ENCODE measurements around the gene ATM. TPM values are rescaled to one million over a fixed set of nuclear protein-coding genes. Genes with fewer than 3 reads are reported as not detected.

Gene ATM
- total RNA-seq, 2 donors from 2014 or later = 60.9 to 63.0 TPM

DNA sequence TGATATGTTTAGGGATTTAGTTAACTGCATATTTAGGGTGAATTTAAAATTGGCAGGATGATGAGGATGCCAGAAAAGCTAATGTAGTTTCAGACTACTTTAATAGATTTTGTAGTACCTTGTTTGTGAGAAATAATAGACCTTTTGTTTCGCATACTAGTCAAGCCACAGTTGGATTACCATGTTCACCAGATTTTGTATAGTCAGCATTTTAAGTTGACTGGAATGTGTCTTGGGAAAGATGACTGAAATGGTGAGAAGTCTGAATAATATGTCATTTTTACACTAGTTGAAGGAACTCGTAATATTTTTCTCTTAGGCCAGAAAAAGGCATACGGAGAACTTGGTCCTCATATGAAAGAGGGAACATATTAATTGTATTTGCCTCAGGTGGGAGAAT lies 23.4 kb downstream of the ATM start:
- WGBS, 2 experiments (ENCODE audit: insufficient coverage in 1 of 2, insufficient read length in 1 of 2) = 83 to 88% methylated on average over 3 of the region's 3 CpGs
- Mint-ChIP-seq H3K27ac (no peak overlapping the region), H3K36me3 (ENCODE audit: low read depth) (peaks cover 42% of the 10 kb centered on the region), H3K4me1 (no peaks in the 10 kb centered on the region), H3K4me3 (no peak overlapping the region), H3K9me3 (no peaks in the 10 kb centered on the region), H3K27me3 (ENCODE audit: insufficient read depth) (no peaks in the 10 kb centered on the region)
- H3K4me3 ChIP-seq (ENCODE audit: low read length) = no peak overlapping the region
- H3K36me3 ChIP-seq (ENCODE audit: control insufficient read depth, insufficient read depth, low read length) = peaks cover 44% of the 10 kb centered on the region
- H3K4me1 ChIP-seq (ENCODE audit: control insufficient read depth, insufficient read depth, low read length) = no peaks in the 10 kb centered on the region
- no peak for DNase-seq
- H3K9ac ChIP-seq (ENCODE audit: extremely low read depth, low read length, poor library complexity, severe bottlenecking) = no peak overlapping the region
- H3K27me3 ChIP-seq (ENCODE audit: control insufficient read depth, insufficient read depth, low read length, poor library complexity, severe bottlenecking) = no peaks in the 10 kb centered on the region
- no peaks in the 10 kb centered on the region for H3K9me3 ChIP-seq (ENCODE audit: control insufficient read depth, low read length)
- no peak overlapping the region for H3K27ac ChIP-seq (ENCODE audit: low read depth, low read length)
- TF ChIP-seq, protein P1, sequence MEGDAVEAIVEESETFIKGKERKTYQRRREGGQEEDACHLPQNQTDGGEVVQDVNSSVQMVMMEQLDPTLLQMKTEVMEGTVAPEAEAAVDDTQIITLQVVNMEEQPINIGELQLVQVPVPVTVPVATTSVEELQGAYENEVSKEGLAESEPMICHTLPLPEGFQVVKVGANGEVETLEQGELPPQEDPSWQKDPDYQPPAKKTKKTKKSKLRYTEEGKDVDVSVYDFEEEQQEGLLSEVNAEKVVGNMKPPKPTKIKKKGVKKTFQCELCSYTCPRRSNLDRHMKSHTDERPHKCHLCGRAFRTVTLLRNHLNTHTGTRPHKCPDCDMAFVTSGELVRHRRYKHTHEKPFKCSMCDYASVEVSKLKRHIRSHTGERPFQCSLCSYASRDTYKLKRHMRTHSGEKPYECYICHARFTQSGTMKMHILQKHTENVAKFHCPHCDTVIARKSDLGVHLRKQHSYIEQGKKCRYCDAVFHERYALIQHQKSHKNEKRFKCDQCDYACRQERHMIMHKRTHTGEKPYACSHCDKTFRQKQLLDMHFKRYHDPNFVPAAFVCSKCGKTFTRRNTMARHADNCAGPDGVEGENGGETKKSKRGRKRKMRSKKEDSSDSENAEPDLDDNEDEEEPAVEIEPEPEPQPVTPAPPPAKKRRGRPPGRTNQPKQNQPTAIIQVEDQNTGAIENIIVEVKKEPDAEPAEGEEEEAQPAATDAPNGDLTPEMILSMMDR (conservative IDR thresholded peaks at IDR 0.05) = no peak

GRCh38 chr11:108246885-108247284 lies 24.0 kb downstream of the ATM start:
- H3K27ac ChIP-seq (ENCODE audit: low read depth, low read length) = no peak overlapping the region
- Mint-ChIP-seq H3K27ac (no peak overlapping the region), H3K4me1 (no peaks in the 10 kb centered on the region), H3K27me3 (ENCODE audit: insufficient read depth) (no peaks in the 10 kb centered on the region), H3K4me3 (no peak overlapping the region), H3K9me3 (no peaks in the 10 kb centered on the region), H3K36me3 (ENCODE audit: low read depth) (peaks cover 45% of the 10 kb centered on the region)
- 91 to 100% methylated on average over 2 of the region's 2 CpGs for WGBS, 2 experiments (ENCODE audit: insufficient coverage in 1 of 2, insufficient read length in 1 of 2)
- H3K9ac ChIP-seq (ENCODE audit: extremely low read depth, low read length, poor library complexity, severe bottlenecking) = no peak overlapping the region
- H3K4me3 ChIP-seq (ENCODE audit: low read length) = no peak overlapping the region
- no peaks in the 10 kb centered on the region for H3K27me3 ChIP-seq (ENCODE audit: control insufficient read depth, insufficient read depth, low read length, poor library complexity, severe bottlenecking)
- peaks cover 48% of the 10 kb centered on the region for H3K36me3 ChIP-seq (ENCODE audit: control insufficient read depth, insufficient read depth, low read length)
- no peak for DNase-seq
- H3K9me3 ChIP-seq (ENCODE audit: control insufficient read depth, low read length) = no peaks in the 10 kb centered on the region
- H3K4me1 ChIP-seq (ENCODE audit: control insufficient read depth, insufficient read depth, low read length) = no peaks in the 10 kb centered on the region
- TF ChIP-seq, protein P1 (conservative IDR thresholded peaks at IDR 0.05) = no peak

GRCh38 chr11:108253176-108253575 lies 30.3 kb downstream of the ATM start:
- no peaks in the 10 kb centered on the region for H3K4me1 ChIP-seq (ENCODE audit: control insufficient read depth, insufficient read depth, low read length)
- Mint-ChIP-seq H3K27ac (no peak overlapping the region), H3K36me3 (ENCODE audit: low read depth) (peaks cover 62% of the 10 kb centered on the region), H3K27me3 (ENCODE audit: insufficient read depth) (no peaks in the 10 kb centered on the region), H3K4me1 (no peaks in the 10 kb centered on the region), H3K9me3 (no peaks in the 10 kb centered on the region), H3K4me3 (no peak overlapping the region)
- no peaks in the 10 kb centered on the region for H3K9me3 ChIP-seq (ENCODE audit: control insufficient read depth, low read length)
- H3K27me3 ChIP-seq (ENCODE audit: control insufficient read depth, insufficient read depth, low read length, poor library complexity, severe bottlenecking) = no peaks in the 10 kb centered on the region
- WGBS, 2 experiments (ENCODE audit: insufficient coverage in 1 of 2, insufficient read length in 1 of 2) = no CpG with 5 or more reads among the region's 1 CpG
- no peak overlapping the region for H3K27ac ChIP-seq (ENCODE audit: low read depth, low read length)
- no peak overlapping the region for H3K4me3 ChIP-seq (ENCODE audit: low read length)
- no peak for DNase-seq
- TF ChIP-seq, protein P1 (conservative IDR thresholded peaks at IDR 0.05) = no peak
- H3K36me3 ChIP-seq (ENCODE audit: control insufficient read depth, insufficient read depth, low read length) = peaks cover 77% of the 10 kb centered on the region
- no peak overlapping the region for H3K9ac ChIP-seq (ENCODE audit: extremely low read depth, low read length, poor library complexity, severe bottlenecking)
